Astrocyte of the hippocampus (primary cell): ENCODE measurements around the gene SMIM3.
"Not testable (repeated sequence)": the region's sequence is repeated elsewhere in the genome, so short reads cannot be mapped to it uniquely, and the experiment has no call there.

Experiments used
- DNase-seq: peaks from one replicate; pipeline ENCODE4 v3.0.0; 2011; ENCODE audit warnings: low read depth, low spot score

SMIM3 gene, protein sequence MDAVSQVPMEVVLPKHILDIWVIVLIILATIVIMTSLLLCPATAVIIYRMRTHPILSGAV

DNA sequence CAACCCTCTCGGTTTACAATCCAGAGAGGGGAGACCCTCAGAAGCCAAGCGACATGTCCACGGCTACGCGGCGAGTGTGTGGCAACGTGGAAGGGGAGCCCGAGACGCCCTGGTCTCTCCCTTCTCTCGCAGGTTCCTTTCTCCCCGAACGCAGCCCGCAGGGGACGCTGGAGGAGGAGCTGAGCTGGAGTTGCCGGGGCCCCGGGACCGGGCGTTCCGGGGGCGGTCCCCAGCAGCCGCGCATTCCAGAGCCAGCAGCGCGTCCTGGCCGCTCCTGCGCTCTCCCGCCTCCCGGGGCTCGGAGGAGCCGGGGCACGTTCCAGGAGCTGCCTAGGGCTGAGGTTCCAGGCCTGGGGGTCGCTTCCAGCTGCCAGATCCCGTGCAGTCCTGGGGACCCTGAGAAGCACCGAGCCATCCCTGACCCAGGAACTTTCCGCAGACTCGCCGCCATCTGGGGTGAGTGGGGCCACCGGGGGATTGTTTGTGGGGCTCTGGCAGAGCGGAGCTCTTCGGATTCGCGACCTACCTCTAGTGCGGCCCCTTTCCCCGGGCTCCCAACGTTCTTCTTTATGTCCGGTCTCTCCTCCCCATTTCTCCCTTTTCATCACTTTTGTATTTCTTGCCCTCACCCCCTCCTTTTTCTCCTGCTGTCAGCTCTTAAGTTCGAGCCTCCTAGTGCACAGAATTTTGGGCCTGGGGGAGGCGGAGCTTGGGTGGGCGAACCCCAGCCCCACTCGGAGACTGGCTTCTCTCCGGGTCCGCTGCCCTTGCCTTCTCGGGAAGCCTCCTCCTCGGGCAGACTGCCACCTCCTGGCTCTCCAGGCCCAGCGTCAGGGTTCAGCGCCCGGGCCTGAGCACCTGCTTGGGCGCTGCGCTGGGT, at the start of gene SMIM3:
TSS of gene SMIM3 (plus strand) at position 241 of the 880 bp plus-strand sequence. CDS start 16,684 bp downstream, outside the sequence.
- peak; percentile 92 for DNase-seq

DNA sequence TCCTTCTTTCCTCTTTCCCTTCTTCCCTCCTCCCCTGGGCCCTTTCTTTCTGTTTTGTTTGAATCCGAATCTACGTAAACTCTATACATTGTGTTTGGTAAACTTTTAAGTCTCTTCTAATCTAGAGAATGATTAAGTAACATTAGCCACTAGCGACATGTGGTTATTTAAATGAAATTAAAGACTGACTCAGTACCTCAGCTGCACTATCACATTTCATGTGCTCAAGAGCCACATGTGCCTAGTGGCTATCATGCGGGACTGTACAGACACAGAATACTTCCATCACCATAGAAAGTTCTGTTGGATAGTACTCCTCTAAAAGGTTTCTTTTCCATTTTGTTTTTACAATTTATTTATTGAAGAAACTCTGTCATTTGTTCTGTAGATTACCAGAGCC, 48.7 kb upstream of the SMIM3 start:
- DNase-seq = no peak

DNA sequence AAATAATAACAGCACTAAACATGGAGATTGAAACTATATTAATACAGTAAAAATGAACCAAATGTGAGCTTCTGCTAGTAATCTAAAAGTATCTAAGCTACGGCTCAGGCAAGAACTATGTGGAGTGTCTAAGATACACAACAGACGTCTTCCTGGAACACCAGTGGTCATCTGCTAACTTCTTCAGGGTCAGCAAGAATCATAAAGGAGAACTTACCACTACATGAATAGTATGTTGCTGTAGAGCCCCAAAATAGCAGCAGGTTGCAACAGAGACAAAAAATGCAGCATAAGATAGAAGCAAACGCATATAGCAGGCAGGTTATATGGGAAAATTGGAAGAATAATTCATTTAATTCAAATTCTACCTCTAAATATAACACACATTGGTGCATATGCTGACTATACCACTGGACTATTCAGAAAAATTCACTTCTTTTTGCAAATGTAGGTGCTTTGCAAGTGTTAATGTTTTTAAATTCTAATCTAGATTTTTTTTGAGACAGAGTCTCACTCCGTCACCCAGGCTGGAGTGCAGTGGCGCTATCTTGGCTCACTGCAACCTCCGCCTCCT, 46.8 kb upstream of the SMIM3 start:
- no peak for DNase-seq

DNA sequence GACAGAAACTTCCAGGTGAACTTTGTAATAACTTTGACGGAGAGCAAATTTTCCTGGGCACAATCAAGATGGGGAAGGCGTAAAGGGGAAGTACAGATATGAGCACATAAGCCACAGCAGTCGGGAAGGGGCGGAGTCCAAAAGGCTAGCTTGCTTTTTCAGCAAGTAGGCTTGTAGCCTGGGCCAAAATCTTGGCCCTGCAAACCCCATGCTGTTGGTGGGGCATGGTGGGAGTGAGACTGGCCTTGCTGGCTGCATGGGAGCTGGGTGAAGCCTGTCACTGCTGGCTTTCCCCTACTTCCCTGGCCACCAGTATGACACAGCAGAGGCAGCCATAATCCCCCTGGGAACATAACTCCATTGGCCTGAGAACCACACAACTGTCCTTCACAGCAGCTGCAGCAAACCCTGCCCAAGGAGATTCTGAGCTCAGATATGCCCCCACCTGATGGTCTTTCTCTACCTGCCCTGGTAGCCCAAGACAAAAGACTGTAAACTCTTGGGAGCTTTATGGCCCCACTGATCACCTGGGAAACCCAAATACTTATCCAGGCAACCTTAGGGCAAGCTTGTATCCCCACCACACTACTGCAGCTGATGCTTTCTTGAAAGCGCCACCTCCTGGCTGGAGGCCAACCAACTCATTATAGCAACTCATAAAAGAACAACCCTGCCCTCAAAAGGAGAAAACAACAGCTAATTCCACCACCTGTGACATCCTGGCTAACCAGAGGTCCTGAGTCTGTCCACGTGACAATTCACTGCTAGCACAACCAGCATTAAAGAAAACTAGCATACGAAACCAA, 43.8 kb upstream of the SMIM3 start:
- DNase-seq = no peak

DNA sequence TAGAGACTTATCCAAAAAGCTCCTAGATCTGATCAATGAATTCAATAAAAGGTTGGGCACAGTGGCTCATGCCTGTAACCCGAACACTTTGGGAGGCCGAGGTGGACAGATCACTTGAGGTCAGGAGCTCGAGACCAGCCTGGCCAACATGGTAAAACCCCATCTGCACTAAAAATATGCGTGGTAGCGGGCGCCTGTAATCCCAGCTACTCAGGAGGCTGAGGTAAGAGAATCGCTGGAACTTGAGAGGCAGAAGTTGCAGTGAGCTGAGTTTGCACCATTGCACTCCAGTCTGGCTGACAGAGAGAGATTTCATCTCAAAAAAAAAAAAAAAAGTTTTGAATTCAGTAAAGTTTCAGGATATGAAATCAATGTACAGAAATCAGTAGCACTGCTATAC, 39.7 kb upstream of the SMIM3 start:
- no peak for DNase-seq

DNA sequence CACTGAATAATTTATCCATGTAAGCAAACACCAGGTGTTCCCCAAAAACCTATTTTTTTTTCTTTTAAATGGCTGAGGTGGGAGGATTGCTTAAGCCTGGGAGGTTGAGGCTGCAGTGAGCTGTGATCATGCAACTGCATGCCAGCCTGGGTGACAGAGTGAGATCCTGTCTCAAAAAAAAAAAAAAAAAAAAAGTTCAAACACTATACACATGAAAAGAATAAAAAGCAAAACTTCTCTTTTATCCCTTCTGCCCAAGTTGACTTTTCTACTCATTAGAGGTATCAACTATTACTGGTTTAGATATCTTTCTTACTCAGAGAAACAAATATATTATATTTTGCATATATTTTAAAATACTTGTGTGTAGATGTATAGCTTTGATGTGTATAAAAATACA, 37.6 kb upstream of the SMIM3 start:
- no peak for DNase-seq

DNA sequence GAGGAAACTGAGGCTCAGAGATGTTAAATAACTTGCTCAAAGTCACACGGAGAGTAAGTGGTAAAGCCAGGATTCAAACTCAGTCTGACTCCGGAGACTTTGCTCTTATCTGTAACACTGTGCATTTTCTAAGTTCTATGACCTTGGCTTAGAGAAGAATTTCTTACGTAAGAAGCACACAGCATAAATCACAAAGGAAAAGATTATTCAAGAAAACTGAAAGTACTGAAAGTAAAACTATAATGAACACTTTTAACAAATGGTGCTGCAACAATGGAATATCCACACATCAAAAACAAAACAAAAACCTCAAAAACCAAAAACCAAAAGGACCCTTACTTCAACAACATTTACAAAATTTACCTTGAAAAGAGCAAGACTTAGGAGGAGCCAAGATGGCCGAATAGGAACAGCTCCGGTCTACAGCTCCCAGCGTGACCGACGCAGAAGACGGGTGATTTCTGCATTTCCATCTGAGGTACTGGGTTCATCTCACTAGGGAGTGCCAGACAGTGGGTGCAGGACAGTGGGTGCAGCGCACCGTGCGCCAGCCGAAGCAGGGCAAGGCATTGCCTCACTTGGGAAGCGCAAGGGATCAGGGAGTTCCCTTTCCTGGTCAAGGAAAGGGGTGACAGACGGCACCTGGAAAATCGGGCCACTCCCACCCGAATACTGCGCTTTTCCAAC, 36.0 kb upstream of the SMIM3 start:
- DNase-seq = not testable (repeated sequence)

DNA sequence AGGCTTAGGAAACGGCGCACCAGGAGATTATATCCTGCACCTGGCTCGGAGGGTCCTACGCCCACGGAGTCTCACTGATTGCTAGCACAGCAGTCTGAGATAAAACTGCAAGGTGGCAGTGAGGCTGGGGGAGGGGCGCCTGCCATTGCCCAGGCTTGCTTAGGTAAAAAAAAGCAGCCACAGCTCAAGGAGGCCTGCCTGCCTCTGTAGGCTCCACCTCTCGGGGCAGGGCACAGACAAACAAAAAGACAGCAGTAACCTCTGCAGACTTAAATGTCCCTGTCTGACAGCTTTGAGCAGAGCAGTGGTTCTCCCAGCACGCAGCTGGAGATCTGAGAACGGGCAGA, 35.4 kb upstream of the SMIM3 start:
- DNase-seq = not testable (repeated sequence)

DNA sequence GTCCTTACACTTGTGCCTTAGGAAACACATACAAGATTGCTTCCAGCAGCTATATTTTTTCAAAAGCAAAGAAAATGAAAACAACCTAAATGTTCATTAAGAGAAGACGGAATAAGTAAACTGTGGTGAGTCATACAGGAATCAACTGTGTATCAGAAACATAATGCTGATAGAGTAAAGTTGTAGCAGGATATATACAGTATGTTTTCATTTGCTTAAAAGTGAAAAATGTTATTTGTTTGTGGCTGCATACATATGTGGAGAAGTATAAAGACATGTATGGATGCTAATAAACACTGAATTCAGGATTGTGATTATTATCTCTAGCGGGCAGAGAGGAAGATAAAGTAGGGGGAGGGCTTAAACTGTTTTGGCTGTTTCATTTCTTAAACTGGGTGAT, 28.1 kb upstream of the SMIM3 start:
- no peak for DNase-seq

DNA sequence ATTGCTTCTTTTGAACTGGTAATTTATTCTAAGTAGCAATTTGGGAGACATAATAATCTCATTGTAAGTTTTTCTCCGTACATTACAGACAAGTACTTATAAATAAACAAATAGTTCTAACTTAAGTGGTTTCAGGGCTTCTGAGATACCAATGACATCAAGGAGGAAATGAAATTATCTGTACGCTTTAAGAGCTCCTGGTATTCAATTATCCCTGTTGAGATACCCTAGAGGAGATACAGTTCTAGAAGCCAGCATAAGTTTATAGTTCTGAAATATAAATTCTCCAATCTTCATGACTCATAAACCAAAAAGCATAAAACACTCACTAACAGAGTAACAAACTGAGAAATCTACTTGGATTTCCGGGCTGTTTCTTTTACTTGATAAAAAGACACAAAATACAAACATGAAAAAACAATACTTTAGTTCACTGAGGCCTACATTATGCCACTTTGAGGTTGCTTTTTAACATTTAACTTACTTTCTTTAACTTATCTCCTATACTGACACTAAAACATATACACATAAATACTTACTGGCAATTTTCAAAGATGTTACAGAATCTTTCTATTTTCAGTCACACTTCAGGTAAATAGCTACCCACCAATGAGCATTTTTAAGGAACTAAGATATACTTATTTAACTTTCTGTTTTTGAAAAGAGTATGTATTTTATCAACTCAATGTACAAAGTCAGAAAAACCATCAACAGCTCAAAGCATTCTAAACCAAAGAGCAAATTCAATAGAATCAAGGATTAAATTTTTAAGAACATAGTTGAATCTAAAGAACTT, 27.3 kb upstream of the SMIM3 start:
- no peak for DNase-seq

DNA sequence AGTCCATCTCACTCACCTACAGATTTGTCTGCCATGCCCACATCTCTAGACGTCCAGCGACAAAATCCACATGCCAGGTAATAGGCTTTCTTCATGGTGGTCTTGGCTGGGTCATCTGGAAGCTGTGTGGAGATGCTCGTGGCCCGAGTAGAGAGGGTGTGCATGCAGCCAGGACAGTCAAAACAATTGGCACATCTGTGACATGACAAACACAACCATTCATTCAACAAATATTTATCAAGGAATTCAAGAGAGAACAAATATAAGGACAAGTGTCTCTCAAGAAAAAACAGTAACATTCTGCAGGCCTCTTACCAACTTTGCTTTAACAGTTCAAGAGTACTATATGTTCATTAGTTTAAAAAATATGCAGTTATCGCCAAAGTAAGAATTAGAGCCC, 25.1 kb upstream of the SMIM3 start:
- DNase-seq = no peak

DNA sequence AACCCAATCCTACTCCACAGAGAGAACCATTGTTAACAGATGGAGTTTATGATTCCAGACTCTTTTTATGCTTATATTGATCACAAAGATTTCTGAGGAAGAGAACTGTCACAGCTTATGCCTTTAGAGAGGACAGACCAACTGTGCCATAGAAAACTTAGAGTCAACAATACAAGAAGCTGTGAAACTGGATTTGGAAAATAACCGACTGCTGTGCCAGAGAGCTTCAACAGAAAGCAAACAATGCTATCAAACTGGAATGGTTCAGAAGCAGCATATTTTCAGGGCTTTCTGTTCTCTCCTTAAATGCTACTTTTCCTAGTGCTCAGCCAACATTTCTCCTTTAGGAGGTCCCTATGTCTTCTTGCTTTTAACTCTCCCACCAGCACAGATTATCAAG, 24.7 kb upstream of the SMIM3 start:
- DNase-seq = no peak

DNA sequence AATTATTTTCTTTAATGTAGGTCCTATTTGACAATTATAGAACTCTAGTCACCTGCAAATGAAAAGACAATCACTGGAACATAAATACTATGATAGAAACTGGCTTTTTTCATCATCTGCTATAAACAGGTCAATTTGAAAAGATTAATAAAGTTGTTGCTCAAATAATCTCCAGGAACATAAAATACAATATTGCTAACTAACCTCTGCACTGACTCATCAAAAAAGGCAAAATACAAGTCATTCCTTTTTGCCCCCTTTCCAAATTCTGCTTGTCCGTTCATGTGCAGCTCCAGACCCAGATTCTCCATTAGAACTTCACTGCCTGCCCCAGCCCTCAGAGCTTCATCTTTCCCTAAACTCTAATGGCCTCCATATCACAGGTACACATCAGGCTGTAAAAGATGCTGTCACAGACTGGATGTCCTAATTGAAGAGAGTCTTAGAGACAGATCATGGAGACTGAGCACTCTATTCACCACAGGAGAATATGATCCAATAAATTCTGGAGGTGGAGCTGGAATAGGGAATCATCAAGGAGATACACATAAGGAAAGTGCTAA, 21.4 kb upstream of the SMIM3 start:
- DNase-seq = no peak

DNA sequence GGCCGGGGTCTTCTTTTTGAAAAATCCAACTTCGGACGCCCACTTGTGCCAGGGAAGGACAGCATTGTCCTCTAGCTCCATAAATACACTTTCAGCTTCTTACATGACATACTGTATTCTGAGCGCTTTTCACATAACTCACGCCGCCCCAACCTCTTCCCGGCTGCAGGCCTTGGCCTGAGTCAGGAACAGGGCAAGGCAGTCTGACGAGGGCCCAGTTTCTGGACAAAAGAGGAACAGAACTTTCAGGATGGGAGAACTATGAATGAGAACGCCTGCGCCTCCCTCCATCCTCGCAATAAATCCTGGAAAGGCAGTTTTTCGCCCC, 20.4 kb upstream of the SMIM3 start:
- DNase-seq = no peak

DNA sequence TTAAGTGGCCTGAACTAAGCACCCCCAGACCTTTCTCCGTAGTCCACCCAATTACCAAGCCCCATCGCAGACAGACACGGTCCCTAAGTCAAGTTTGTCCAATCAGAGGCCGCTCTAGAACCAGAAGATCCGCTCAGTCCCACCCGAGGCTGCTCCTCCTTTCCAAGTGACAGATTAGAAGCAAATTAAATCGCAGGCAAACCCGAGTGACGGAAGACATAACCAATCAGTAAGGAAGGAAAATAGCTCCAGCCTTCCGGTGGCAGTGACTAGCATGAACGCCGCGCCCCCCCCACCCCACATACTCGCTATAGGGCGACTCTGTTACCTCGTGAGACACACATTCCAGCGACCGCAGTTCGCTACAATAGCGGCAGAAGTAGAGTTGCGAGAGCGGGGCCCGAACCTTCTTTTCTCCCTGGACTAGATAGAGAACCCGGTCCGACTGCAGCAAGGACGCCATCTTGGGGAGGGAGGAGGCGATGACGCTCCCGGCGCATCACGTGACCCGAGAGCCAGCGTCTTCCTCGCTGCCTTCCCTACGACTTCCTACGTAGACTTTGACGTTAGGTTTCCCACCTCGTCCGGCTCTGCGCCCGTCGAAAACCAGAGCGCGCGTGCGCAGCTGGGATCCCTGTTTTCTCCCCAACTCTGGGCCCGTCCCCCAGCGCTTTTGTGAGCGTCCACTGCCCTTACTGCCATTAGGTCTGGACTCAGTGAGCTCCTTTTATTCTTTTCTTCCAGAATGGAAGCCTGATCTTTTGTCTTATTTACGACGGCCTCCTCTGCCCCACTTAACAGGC, 19.8 kb upstream of the SMIM3 start, which contains the start of gene DCTN4:
TSS of gene DCTN4 (minus strand) at position 487 of the 803 bp plus-strand sequence. CDS start at position 463, 24 bp downstream.
- peak; percentile 99 for DNase-seq

DNA sequence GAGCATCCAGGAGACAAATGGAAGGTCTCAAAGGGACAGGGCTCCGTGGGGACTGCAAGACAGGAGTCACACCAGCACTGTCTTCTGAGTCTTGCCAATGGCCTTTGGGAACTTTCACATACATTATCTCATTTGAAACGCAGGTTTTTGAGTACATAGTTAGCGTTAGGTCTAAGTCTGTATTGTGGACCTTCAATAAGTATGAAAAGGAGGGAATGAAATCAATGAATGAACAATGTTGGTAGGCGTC, 19.3 kb upstream of the SMIM3 start:
- no peak for DNase-seq

DNA sequence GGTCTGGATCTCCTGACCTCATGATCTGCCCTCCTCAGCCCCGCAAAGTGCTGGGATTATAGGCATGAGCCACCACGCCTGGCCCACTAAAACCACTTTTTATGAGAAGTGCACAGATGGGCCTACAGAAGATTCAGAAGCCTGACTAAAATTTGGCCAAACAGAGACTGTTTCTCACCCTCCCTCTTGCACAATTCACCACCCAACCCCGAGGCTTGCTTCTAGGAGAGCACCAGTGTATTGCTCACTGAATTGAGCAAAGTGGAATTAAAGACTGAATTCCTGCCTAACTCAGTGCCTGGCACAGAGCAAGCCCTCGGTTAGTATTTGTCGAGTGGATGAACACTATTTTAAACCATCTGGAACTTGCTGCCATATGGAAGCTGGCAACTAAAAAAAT, 16.3 kb upstream of the SMIM3 start:
- DNase-seq = no peak

DNA sequence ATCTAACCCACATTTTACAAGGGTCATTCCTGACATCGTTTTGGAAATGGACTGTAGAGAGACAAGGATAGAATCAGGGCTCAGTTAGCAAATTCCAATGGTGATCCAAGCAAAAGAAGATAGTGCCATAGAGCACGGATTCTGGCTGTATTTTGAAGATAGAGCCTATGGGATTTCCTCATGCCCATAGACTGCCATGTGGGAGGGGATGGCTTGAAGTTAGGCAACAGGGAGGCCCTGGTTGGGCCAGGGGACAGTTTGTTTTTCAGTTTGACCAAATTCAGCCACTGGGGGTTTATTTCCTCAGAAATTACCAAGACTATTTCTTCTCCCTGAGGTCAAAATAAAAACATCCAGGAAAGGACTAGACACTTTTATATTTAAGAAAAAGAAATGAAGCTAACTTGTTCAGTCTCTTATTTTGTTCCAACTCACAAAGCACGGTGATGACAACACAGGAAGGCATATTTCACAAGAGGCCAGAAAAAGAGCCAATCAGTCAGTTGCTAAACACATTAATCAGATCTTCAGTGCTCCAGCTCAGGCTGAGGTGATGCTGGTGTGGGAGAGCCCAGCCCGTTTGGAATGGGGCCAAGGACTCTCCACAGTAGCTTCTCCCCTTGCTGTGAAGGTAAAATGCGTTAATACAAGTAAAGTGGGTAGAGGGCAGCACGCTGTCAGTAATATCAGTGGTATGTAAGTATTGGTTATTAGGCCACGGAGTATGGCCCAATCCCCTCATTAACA, 15.4 kb upstream of the SMIM3 start:
- DNase-seq = peak; percentile 55

DNA sequence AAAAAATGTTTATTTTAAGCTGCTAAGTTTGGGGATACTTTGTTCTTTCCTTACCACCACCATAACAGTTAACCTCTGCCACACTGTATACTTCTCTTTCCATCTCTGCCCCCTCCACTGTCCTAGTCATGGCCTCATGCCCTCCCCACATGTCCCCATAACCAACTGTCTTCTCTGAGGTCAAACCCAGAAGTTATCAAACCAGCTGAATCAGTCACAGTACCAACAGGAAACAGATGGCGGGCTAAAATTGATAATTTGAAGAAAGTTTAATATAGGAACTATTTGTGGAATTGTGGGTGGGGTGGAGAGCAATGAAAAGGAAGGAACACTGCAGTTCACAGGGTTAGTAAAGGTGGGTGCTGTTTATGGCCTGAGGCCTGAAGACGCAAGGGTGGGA, 14.0 kb upstream of the SMIM3 start:
- no peak for DNase-seq
